ENCODE results near the gene SPAG8.

GRCh38 chr9:35797311-35798109 is 14.6 kb downstream of the SPAG8 start:
- TF ChIP-seq, protein P1, sequence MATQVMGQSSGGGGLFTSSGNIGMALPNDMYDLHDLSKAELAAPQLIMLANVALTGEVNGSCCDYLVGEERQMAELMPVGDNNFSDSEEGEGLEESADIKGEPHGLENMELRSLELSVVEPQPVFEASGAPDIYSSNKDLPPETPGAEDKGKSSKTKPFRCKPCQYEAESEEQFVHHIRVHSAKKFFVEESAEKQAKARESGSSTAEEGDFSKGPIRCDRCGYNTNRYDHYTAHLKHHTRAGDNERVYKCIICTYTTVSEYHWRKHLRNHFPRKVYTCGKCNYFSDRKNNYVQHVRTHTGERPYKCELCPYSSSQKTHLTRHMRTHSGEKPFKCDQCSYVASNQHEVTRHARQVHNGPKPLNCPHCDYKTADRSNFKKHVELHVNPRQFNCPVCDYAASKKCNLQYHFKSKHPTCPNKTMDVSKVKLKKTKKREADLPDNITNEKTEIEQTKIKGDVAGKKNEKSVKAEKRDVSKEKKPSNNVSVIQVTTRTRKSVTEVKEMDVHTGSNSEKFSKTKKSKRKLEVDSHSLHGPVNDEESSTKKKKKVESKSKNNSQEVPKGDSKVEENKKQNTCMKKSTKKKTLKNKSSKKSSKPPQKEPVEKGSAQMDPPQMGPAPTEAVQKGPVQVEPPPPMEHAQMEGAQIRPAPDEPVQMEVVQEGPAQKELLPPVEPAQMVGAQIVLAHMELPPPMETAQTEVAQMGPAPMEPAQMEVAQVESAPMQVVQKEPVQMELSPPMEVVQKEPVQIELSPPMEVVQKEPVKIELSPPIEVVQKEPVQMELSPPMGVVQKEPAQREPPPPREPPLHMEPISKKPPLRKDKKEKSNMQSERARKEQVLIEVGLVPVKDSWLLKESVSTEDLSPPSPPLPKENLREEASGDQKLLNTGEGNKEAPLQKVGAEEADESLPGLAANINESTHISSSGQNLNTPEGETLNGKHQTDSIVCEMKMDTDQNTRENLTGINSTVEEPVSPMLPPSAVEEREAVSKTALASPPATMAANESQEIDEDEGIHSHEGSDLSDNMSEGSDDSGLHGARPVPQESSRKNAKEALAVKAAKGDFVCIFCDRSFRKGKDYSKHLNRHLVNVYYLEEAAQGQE (IDR thresholded peaks at IDR 0.05; ENCODE audit: insufficient read depth in 1 of 2, low read depth in 2 of 2, low read length in 1 of 2), result no peak
- TF ChIP-seq, protein P2, sequence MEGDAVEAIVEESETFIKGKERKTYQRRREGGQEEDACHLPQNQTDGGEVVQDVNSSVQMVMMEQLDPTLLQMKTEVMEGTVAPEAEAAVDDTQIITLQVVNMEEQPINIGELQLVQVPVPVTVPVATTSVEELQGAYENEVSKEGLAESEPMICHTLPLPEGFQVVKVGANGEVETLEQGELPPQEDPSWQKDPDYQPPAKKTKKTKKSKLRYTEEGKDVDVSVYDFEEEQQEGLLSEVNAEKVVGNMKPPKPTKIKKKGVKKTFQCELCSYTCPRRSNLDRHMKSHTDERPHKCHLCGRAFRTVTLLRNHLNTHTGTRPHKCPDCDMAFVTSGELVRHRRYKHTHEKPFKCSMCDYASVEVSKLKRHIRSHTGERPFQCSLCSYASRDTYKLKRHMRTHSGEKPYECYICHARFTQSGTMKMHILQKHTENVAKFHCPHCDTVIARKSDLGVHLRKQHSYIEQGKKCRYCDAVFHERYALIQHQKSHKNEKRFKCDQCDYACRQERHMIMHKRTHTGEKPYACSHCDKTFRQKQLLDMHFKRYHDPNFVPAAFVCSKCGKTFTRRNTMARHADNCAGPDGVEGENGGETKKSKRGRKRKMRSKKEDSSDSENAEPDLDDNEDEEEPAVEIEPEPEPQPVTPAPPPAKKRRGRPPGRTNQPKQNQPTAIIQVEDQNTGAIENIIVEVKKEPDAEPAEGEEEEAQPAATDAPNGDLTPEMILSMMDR (IDR thresholded peaks at IDR 0.05), result no peak
- TF ChIP-seq SIN3A (IDR thresholded peaks at IDR 0.05; ENCODE audit: borderline replicate concordance, insufficient read depth, low read depth, low read length), result no peak
- no peak for TF ChIP-seq POLR2AphosphoS5 (IDR thresholded peaks at IDR 0.05; ENCODE audit: low read depth, low read length)
- no peak for TF ChIP-seq TCF7L2 (IDR thresholded peaks at IDR 0.05; ENCODE audit: low read depth, low read length)

All from Panc1 (cell line).